Progenitor cell of endocrine pancreas (in vitro differentiated cells): ENCODE measurements around the gene WDR7. TPM values are rescaled to one million over a fixed set of nuclear protein-coding genes. Genes with fewer than 3 reads are reported as not detected.

Source experiments
- DNase-seq: peaks from one replicate; pipeline ENCODE4 v3.0.0; 2021; ENCODE audit warnings: low spot score; ENCODE audit not compliant: unreplicated experiment
- H3K27ac Mint-ChIP-seq: 2 replicates; pipeline ENCODE4 v1.8.0; 2021; ENCODE audit warnings: mild to moderate bottlenecking, moderate library complexity, mixed read lengths
- H3K27me3 Mint-ChIP-seq: 2 replicates; pipeline ENCODE4 v1.8.0; 2021; ENCODE audit warnings: mixed read lengths
- H3K36me3 Mint-ChIP-seq: 2 replicates; pipeline ENCODE4 v1.8.0; 2022; ENCODE audit warnings: mixed read lengths; ENCODE audit not compliant: insufficient read depth
- H3K4me1 Mint-ChIP-seq: 2 replicates; pipeline ENCODE4 v1.8.0; 2021; ENCODE audit warnings: low read depth, mixed read lengths
- H3K4me3 Mint-ChIP-seq: 2 replicates; pipeline ENCODE4 v1.8.0; 2021; ENCODE audit warnings: low read depth, mild to moderate bottlenecking, moderate library complexity, mixed read lengths
- H3K9me3 Mint-ChIP-seq: 2 replicates; pipeline ENCODE4 v1.8.0; 2021; ENCODE audit warnings: low read depth, mixed read lengths
- total RNA-seq: library from RNA; stranded (reverse); gene quantifications from 2 replicates; pipeline ENCODE4 v1.2.1, GENCODE V29; 2021
- TF ChIP-seq, protein P1 (sequence below): fragments of 200-600 bp; sonication (generic); IDR thresholded peaks from one replicate; pipeline ENCODE4 v1.5.0; 2021; ENCODE audit warnings: antibody characterized with exemption, mild to moderate bottlenecking; ENCODE audit not compliant: unreplicated experiment

Gene WDR7
- total RNA-seq, 1 donor from 2014 or later, result 23.2 TPM

DNA sequence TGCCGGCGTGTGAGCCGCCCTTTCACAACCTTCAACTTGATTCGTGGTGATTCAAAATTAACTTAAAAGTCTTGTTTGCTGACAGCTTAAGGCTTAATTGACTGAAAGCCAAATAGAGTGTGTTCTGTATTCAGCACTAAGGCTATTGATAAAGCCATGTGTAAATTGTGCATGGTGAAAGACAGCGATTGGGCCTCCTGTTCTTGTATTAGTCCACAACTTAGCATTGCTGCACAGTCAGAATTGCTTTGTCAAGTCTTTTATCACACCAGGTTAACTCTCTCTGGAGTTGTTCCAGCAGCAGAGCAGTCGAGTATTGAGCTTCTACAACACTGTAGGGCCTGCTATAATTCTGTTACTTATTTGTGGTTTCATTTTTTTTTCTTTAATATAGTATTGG lies 210.1 kb downstream of the WDR7 start:
- Mint-ChIP-seq H3K9me3 (no peaks in the 10 kb centered on the region), H3K27ac (no peak overlapping the region), H3K27me3 (peaks cover 19% of the 10 kb centered on the region), H3K4me3 (no peak overlapping the region), H3K36me3 (no peaks in the 10 kb centered on the region), H3K4me1 (peaks cover 26% of the 10 kb centered on the region)
- TF ChIP-seq, protein P1, sequence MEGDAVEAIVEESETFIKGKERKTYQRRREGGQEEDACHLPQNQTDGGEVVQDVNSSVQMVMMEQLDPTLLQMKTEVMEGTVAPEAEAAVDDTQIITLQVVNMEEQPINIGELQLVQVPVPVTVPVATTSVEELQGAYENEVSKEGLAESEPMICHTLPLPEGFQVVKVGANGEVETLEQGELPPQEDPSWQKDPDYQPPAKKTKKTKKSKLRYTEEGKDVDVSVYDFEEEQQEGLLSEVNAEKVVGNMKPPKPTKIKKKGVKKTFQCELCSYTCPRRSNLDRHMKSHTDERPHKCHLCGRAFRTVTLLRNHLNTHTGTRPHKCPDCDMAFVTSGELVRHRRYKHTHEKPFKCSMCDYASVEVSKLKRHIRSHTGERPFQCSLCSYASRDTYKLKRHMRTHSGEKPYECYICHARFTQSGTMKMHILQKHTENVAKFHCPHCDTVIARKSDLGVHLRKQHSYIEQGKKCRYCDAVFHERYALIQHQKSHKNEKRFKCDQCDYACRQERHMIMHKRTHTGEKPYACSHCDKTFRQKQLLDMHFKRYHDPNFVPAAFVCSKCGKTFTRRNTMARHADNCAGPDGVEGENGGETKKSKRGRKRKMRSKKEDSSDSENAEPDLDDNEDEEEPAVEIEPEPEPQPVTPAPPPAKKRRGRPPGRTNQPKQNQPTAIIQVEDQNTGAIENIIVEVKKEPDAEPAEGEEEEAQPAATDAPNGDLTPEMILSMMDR, result no peak
- DNase-seq, result no peak

DNA sequence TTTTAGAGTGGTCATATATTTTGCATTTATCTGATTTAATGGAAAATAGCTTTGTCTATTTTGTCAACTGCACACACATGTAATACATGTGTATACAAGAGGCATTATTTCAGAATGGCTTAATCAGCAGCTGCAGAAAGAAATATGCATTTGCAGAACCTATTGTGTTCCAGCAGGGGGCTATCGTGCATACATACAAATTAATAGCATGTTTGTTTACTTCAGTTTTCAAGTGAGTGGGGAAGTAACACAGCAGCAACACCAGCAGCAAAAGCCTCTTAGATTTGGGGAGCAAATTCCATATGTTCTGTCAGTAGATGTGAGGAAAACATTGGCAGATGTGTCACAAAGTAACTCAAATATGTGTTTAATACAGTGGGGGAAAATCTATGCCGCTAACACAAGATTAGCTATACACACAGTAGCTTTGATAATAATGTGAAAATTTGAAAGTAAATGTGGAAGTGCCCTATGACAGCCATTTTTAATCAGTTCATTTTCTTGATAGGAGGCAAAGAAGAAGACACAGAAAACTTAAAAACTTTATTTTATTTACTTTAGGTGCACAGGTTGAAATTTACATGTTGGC lies 218.1 kb downstream of the WDR7 start:
- no peak for DNase-seq
- no peaks in the 10 kb centered on the region for H3K9me3 Mint-ChIP-seq
- TF ChIP-seq, protein P1, result peak; percentile 77

DNA sequence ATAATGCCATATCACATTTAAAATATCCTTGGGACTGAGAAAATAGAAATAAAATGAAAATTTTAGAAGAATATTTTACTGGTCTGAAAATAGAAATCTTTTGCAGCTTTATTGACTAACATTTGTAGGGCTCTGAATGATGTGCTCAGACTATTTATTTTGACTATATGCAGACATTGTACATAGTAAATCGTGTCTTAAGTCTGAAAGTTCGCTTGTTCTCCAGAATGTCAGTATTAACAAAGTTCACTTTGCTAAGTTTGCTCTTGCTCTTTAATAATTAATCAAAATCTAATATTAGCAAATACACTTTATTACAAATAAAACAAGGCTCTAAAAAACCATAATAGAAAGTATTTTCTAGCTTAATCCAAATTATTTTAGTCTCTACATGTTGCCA lies 219.8 kb downstream of the WDR7 start:
- H3K36me3 Mint-ChIP-seq, result no peaks in the 10 kb centered on the region
- H3K9me3 Mint-ChIP-seq, result no peaks in the 10 kb centered on the region
- TF ChIP-seq, protein P1, result no peak
- no peak overlapping the region for H3K4me3 Mint-ChIP-seq
- H3K27ac Mint-ChIP-seq, result no peak overlapping the region
- H3K4me1 Mint-ChIP-seq, result peaks cover 30% of the 10 kb centered on the region
- H3K27me3 Mint-ChIP-seq, result no peaks in the 10 kb centered on the region
- DNase-seq, result no peak

More for the DNA sequence above, 218.1 kb downstream of the WDR7 start:
- H3K27ac Mint-ChIP-seq, result no peak overlapping the region
- no peaks in the 10 kb centered on the region for H3K27me3 Mint-ChIP-seq
- H3K36me3 Mint-ChIP-seq, result no peaks in the 10 kb centered on the region
- peaks cover 38% of the 10 kb centered on the region for H3K4me1 Mint-ChIP-seq
- no peak overlapping the region for H3K4me3 Mint-ChIP-seq

DNA sequence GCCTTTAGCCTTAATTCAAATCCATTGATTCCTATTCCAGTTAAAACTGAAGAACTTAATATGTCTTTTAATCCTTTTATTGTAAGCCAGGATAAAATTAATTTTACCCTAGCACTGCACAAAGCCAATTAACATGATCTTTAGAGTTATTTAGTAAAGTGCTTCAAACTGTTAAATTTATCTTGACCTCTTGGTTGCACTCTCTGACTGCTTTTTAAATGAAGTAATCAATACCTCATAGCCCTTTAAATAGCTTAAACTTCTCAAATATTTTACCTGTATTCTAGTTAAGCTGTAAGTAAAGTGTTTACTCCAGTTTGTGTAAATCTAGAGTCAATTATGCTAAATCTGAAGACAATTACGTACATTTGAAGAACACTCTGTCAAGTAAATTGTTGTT lies 221.0 kb downstream of the WDR7 start:
- TF ChIP-seq, protein P1, result no peak
- no peaks in the 10 kb centered on the region for H3K36me3 Mint-ChIP-seq
- H3K27me3 Mint-ChIP-seq, result no peaks in the 10 kb centered on the region
- DNase-seq, result no peak
- no peak overlapping the region for H3K4me3 Mint-ChIP-seq
- H3K27ac Mint-ChIP-seq, result no peak overlapping the region
- H3K4me1 Mint-ChIP-seq, result peaks cover 30% of the 10 kb centered on the region
- H3K9me3 Mint-ChIP-seq, result no peaks in the 10 kb centered on the region

DNA sequence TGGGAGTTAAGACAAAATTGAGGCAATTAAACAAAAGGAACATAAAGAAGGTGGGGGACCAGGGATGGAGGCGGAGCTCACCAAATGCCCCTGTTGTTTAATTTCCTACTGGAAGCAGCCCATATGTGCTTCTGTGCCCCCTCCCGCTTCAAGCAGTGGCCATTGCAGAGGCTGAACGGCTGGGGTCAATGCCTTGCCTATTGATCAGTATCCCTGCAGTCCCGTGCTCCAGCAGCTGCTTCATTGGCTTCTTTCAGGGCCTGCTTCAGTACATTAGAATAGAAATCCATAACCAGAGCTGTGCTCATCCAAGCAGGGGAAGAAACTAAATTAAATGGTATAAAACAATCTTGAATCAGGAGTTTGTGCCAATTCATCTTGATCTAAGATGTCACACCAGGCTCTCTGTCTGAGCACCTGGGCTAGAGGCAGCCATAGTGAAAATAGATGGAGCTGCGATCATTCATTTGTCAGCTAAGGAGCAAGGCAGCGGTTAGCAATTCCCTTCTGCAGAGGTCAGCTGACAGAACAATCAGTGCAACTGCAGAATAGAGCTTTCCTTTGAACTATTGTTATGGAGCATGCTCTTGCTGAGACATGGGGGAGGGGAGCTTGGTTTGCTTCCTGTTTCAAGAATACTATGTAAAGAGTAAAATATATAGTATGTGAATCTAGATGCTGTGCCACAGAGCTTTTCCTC lies 222.4 kb downstream of the WDR7 start:
- DNase-seq, result no peak
- Mint-ChIP-seq H3K27me3 (no peaks in the 10 kb centered on the region), H3K36me3 (no peaks in the 10 kb centered on the region), H3K4me1 (peaks cover 28% of the 10 kb centered on the region), H3K27ac (peak overlapping the region; percentile 15), H3K9me3 (no peaks in the 10 kb centered on the region), H3K4me3 (peak overlapping the region; percentile 34)
- TF ChIP-seq, protein P1, result no peak
